Caki2 (cell line): ENCODE measurements around the gene SSBP3. TPM values are rescaled to one million over a fixed set of nuclear protein-coding genes. Genes with fewer than 3 reads are reported as not detected.

ENCODE experiments used
- DNase-seq: peaks from one replicate; pipeline ENCODE4 v3.0.0-alpha.2; 2015; ENCODE audit warnings: low read depth
- in situ Hi-C: cut with HindIII; loops from 2 replicates; pipeline ENCODE4 v1.10.0; 2016; ENCODE audit warnings: low sequenced_read_pairs, low pct_unique_long_range_greater_than_20kb, mixed read lengths
- total RNA-seq: library from RNA; depleted of rRNA; stranded (reverse); fragments of >200 nt; shearing (Covaris generic); gene quantifications from 2 replicates; pipeline ENCODE4 v1.2.3, GENCODE V29; 2014; ENCODE audit warnings: low replicate concordance

Gene SSBP3
- total RNA-seq, 1 experiment from 2014 or later: 14.4 TPM

DNA sequence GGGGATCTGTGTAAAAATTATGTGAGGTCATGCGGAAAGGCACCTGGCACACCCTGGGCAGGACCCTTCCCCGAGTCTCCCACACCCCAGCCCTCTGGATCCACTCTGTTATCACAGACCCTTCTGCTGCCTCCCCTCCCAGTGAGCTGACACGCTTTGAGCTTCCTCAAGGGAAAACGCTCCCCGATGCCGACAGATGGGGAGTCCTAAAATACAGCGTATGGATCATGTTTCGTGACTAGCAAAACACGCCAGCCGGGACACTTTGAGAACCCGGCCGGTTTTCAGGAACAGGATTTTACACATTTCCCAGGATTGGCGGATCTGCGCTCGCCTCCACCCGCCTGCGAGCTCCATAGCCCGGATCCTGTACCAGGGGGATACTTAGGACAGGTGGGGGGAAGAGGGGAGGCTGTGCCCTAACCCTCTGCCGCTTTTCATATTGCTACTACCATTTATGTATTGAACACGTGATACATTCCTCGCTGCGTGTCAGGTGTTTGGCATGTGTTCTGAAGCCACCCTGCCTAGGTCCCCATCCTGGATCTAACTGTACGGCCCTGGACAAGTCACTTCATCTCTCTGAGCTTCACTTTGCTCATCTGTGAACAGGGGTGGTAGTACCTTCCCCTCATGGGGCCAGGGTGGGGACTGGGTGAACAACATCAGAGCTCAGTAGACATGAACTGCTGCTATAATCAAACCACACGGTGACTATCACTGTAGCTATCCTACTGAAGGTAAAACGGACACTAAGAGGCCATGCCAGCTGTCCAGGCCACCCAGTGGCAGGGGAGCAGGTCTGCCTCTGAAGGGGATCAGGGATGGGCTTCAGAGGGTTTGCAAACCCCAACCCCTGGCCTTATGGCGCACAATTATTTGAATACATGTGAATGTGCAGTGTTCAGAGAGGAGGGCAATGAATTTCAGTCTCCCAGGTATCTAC lies 63.2 kb downstream of the SSBP3 start:
- no peak for DNase-seq
- in situ Hi-C loops: no loop called here

DNA sequence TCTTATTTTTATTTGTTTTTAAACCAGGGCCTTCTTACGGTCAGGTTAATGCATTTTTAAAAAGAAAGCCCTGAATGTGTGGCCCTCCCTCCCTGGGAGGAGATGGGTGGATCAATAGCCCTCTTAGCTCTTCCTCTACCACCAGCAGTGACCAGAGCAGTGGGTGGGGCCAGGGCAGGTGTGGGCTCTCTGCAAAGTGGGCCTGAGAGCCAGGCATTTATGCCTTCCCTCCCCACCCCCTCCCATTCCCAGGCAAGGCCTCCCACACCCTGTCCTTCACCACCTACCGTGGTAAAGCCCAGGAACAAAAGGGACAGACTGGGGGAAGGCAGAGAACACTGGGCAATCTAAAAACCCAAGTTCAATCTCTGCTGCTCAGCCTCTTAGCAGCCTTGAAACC lies 63.9 kb downstream of the SSBP3 start:
- in situ Hi-C loops: no loop called here
- no peak for DNase-seq

DNA sequence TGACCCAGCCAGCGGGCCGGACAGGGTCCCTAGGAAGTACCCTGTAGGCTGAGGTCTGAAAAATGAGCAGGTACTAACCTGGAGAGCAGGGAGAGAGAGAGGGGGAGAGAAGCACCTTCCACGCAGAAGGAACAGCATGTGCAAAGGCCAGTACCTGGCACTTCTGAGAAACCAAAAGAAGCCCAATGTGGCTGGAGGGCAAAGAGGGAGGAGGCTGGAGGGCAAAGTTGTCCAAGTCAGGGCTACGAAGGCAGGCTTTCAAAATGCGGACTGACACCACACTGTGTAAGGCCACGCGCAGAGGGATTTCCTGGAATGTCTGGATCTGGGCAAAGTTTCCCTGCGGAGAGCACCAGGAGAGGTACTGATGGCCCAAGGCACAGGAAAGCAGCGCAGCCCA lies 64.4 kb downstream of the SSBP3 start:
- no peak for DNase-seq
- in situ Hi-C loops: no loop called here

DNA sequence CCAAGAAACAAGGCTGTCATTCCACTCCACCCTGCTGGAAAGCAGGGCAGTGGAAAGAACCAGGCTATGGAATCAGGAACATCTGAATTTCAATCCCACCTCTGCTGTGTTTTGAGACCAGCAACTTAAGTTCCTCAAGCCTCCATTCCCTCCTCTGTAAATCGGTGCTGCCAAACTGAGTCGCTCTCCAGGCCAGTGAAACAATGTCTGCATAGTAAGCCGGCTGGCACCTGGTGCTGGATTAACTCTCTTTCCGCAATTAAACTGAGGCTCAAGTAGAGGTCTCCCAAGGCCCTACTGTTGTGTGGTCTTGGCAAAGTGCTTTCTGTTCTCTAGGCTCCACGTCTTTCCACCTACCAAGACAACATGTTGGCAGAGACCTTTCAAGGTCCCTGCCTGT lies 65.3 kb downstream of the SSBP3 start:
- in situ Hi-C loops: no loop called here
- no peak for DNase-seq

DNA sequence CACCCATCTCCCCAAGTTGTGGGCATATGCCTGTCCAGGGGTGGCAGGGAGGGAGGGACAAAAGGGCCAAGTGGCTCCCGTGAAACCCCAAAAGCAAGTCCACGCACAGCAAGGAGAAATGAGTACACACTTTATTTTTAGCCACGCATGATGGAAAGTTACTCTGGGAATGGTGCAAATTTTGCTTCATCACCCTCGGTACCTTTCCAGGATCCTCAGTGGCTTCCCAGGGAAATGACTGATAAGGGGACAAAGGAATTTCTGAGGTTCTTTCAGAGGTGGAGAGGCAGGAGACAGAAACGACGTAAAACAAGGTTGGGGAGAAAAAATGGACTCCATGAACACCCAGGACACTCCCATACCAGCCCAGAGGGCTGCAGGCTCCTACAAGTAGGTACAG lies 65.8 kb downstream of the SSBP3 start:
- in situ Hi-C loops: no loop called here
- DNase-seq: no peak

DNA sequence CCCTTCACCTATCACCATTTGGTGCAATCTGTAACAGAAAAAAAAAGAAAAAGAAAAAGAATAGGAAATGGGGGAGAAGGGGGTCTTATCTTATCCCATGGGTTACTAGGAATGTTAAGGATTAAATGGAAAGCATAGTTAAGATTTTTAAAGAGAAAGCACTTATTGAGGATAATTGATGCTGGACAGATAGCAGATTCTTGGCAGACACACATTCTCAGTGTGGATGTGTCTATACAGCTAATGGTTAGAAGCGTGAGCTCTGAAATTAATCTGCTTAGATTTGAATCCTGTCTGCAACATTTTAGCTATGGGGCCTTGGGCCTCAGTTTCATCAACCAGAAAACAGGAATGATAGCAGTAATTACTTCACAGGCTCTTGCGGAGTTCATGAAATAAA lies 67.1 kb downstream of the SSBP3 start:
- in situ Hi-C loops: no loop called here

DNA sequence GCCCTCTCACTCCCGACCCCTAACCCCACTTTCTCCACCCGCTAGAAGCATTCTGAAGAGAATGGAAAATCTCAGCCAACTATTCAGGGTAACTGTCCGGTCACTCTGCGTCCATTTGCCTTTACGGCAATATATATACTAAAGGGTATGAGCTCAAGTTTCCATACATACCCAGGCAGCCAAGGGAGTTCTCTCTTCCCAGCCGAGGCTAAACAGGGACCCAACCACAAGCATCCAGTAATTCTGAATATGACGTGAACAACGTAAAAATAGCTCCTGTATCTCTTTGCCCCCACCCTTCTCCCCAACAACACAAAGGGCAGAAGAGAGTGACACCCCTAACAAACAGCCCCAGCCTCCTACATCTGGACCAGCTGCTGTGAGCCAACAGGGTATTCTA lies 67.7 kb downstream of the SSBP3 start:
- in situ Hi-C loops: no loop called here
- no peak for DNase-seq

More for the DNA sequence above, 67.1 kb downstream of the SSBP3 start:
- no peak for DNase-seq

DNA sequence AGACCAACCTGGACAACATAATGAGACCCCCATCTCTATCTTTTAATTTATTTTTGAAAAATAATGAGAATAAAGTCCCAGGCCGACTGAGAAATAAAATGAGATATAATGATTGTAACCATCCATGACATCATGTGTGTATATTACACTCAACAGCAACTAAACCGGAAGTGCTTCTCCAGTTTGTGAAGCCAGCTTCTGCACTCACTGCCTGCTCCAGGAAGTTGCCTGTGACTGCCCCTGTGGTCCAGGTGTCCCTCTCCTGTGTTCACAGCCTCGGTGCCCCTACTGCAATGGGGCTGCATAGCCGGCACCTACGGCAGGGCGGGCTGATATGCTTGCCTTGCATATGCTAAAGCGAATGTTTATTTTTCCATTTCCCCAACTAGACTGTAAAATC lies 68.3 kb downstream of the SSBP3 start:
- in situ Hi-C loops: no loop called here

DNA sequence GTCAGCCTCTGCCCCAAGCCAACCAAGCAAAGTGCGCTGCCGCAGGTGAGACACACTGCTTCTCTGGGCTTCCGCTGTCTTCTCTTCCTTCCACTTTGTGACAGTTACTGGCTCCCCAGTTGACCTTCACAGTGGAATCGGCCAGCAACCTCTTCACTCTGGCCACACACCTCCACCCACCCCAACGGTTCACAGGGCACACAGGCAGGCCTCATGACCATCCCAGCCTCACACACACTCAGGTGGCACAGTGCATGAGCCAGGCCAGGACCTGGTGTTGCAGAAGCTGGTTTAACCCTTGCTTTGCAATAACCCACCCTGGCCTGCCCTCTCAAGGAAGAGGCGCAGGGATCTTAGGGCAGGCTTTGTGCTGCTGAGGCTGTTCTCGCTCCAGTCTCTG lies 69.2 kb downstream of the SSBP3 start:
- DNase-seq: no peak
- in situ Hi-C loops: no loop called here

More for the DNA sequence above, 68.3 kb downstream of the SSBP3 start:
- DNase-seq: no peak

DNA sequence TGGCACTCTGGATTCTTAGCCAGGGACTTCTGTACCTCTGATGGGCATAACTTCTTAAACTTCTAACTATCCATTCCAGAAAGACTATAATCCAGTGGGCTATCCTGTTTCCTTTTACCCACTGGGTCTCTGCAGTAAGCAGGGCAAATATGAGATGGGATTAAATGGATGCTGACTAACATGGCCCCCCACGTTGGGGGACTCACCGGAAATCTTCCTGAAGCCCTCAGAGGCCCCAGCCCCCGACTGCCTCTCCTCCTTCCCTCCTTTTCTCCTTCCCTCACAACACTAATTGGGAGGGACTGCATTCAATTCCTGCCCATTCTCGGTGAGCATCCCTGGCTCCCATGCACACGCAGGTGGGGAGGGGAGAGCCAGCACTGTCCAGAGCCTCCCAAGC lies 70.1 kb downstream of the SSBP3 start:
- in situ Hi-C loops: no loop called here
- DNase-seq: no peak

DNA sequence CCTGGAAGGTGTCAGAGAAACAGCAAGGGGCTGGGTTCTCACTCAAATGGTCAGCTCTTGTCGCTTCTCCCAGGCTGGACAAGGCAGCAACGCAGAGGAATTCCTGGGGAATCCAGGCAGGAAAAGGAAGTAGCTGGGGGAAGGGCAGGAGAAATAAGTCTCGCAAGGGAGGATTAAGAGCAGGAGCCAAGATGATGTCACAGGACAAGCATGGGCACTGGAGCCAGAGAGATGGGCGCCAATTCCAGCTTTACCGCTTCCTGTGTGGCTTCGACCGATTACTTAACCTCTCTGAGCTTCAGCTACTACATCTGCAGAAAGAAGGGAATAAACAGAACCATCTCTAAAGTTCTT lies 70.5 kb downstream of the SSBP3 start:
- in situ Hi-C loops: no loop called here
- no peak for DNase-seq

DNA sequence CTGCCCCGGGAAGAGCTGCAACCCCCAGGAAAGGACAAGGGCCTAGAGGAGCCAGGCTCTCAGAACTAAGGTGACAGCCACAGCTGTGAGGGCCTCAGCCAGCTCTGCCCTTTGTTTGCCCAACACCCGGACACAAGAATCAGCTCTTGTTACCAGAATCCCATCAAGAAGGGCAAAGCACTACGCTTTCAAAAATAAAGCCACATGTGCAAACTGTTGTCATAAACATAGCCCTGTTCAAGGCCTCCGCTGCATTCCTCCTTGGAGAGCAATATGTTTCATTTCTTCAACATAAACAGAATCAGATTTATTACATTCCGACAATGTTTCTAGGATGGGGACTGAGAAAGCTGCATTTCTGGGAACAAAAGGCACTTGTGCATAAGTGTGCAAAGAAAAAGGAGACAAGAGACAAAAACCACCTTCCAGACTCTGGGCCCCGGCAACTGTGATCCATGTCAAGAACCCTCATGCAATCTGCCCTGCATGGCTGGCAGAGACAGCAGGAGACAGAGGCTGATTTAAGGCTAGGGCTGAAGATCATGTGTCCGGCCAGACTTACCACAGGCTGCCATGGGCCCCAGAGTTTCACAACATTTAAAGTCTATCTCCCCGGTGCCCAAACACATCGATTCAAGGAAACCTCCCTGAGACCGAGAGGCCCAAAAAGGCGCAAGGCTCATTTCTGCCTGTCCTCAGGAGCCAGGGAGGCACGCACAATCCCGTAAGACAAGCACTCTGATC lies 71.0 kb downstream of the SSBP3 start:
- in situ Hi-C loops: no loop called here
- no peak for DNase-seq

DNA sequence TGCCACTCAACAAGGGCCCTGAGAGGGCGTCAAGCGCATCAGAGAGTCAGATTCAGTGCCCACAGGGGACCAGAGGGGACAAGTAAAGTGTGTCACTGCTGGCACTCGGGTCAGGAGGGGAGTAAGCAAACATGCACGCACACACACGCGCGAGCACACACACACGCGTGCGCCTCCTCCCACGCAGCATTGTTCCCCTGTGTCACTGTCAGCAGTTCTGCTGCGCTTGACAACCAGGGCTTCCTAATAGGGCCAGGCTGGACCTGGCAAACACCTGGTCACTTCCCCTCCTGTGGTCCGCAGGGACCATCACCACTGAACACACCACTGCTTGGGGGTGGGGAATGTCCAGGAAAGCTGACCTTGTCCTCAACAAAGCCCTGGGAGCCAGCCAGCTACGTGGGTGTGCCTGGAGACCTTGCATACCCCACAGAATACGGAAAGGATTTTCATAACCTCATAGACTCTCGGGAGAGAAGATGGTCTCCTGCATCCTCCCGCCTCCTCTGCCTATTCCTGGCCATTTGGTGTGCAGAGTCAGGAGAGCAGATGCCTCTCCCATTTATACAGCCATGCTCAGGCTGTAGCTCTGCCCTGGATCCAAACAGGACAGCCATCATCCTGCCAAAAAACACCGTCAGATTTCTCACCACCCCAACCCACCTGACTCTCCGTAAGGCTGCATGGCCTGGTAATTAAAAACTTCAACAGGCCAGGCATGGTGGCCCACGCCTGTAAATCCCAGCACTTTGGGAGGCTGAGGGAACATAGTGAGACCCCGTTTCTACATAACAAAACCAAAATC lies 73.2 kb downstream of the SSBP3 start:
- in situ Hi-C loops: no loop called here
- no peak for DNase-seq

DNA sequence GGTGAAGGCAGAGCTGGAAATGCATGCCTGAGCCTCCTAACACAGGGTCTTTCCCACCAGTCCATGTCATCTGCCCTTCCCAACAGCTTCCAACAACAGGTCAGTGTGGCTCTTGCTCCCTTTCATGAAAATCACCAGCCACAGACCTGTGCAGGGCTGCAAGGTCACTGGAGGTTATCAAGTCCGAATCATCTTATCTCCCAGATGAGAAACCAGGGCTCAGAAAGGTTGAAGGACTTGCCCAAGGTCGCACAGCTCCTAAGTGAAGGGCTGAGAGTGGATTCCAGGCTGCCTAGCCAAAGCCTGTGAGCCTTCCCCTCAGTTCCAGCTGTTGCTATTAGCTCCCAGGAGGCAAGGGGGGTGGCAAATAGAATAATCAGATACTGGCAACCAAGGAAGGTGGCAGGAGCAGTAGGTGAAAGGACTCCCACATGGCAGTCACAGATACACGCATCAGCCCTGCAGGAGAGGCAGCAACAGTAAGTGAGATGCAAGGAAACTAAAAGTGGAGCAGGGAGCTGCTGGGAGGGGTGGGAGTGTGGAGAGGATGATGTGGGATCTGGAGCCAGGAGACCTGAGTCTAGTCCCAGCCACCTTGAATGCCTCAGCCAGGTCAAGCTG lies 74.2 kb downstream of the SSBP3 start:
- no peak for DNase-seq
- in situ Hi-C loops: no loop called here

DNA sequence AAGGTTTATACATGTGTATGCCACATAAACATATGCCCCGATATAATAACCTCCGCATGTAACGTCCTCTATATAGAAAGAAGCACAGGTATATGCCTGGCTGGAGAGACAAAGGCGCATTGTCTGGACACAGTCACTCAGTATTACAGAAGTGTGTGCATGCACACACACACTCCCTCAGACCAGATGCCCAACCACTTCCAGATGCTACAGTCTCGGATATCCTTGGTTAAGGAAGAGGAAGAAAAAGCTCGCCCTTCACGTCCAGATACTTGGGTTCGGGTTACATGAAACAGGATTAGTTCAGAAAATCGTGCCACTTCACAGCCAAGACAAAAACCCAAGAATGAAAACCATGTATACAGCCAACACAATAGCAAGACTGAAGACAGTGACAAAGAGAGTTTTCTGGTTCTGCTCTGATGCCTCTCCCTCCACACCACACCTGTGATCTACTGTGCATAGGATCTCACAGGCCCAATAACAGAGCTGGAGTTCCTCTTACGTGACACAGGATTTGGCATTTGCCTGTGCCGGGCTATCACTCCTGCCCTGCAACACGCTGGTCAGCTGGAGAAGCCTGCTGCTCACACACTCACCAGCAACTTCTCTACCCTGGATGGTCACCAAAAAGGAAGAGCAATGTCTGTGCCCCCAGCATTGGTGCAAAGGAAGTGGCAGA lies 75.0 kb downstream of the SSBP3 start:
- in situ Hi-C loops: no loop called here
- DNase-seq: no peak

DNA sequence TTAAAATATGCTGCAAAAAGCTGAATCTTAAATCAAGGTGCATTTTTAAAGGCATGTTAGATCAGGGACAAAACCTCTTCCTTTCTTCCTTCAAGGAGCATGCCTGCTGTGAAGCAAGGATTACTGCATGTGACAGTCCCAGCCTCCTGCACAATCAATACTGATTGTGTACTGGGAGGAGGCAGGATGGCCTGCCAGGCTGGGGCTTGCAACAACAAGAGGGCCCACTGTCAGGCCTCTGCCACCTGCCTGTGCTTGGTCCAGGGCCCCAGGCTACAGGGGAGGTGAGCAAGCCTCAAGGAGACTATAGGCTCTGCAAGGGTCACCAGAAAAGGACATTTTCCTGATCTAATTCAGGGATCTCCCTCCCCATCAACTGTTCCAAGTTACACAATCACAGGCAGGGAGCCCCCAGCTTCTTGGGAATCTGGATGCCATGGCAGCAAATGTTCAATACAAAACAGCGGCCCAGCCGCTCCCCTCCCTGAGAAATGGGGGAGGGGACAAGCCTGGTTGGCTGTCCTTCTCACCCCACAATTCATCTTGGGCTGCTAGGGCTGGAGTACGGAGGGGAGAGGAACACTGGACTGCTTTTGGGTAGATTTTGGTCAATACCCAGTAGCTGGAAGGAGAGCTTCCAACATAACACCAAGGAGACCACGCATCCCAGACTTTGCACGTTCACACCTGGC lies 76.7 kb downstream of the SSBP3 start:
- no peak for DNase-seq
- in situ Hi-C loops: no loop called here

DNA sequence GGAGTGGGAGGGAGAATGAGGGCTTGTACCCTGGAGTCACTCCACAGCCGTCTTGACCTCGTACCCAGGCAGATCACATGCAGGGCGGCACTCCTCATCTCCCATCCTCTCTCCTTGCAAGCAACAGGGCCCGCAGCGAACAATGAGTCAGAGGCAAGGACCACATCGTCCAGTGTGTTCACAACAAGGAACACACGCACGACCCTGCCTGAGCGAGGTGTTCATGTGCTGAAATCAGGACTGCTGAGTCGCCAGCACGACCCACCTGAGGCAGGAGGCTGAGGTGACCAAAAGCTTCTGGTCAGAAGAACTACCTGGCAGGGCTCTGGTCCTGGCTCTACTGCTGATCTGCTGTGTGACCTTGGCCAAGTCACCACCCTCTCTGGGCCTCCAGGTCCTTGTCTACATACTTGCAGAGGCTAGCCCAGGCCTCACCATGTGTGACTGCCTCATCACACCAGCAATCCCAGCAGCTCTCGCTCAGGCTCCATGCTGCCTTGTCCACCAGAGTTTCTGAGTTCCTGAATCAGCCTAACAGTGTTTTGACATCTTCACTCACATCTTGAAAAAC lies 78.0 kb downstream of the SSBP3 start:
- DNase-seq: no peak
- in situ Hi-C loops: no loop called here
